ENCODE data around the gene CORO1C. TPM values are rescaled to one million over a fixed set of nuclear protein-coding genes. Genes with fewer than 3 reads are reported as not detected.

The CORO1C gene
- total RNA-seq, 1 experiment from 2014 or later: 138 TPM

- CTCF ChIA-PET: interaction anchor here (0.9 to 1.3 kb wide), 3 partner anchors 15 to 301 kb away, joined by 3 to 4 read pairs (median 4); no protein-coding TSS in a partner anchor
- Histone ChIP-seq H3K9me3 (ENCODE audit: control insufficient read depth in 1 of 2, insufficient read depth in 1 of 2, low read depth in 1 of 2, low read length in 2 of 2) (no peaks in the 10 kb centered on the region), H3K4me2 (ENCODE audit: low read length) (peak overlapping the region; percentile 66), H4K20me1 (ENCODE audit: insufficient read depth) (no peaks in the 10 kb centered on the region), H3K79me2 (ENCODE audit: insufficient read depth, low read length) (no peaks in the 10 kb centered on the region), H3K4me1 (ENCODE audit: control insufficient read depth in 1 of 2, insufficient read depth in 2 of 2, low read length in 2 of 2) (peaks cover 86 to 90% of the 10 kb centered on the region in 2 experiments), H3K27me3 (ENCODE audit: insufficient read depth, low read length) (no peaks in the 10 kb centered on the region), H3K27ac (ENCODE audit: low read depth, low read length) (peak overlapping the region; percentile 75), H3K9me2 (ENCODE audit: insufficient read depth) (no peaks in the 10 kb centered on the region), H2AFZ (ENCODE audit: low read depth, low read length, poor library complexity, severe bottlenecking) (no peak overlapping the region), H3K4me3 (replicated peaks in 1 of 2; ENCODE audit: low read depth in 1 of 2, low read length in 2 of 2) (peak overlapping the region in 1 of 2 experiments; percentile 19; a peak in 1 of 4 replicates), H3K9ac (ENCODE audit: low read length) (peak overlapping the region; percentile 39; the same call in 1 of the 2 replicates), H3K36me3 (ENCODE audit: control insufficient read depth in 1 of 2, insufficient read depth in 2 of 2, low read length in 2 of 2) (peaks cover 0 to 15% of the 10 kb centered on the region in 2 experiments; a peak in 2 of 4 replicates)
- peak; percentile 90 for ATAC-seq
- POLR2A ChIA-PET: interaction anchor here (0.6 to 1.0 kb wide), 3 partner anchors 10 to 153 kb away, joined by 3 to 4 read pairs (median 3); no protein-coding TSS in a partner anchor
- RAD21 ChIA-PET (ENCODE audit: low non-redundant PET in 1 of 2, low total read pairs in 2 of 2, uncharacterized antibody in 2 of 2, unreplicated experiment in 2 of 2): interaction anchor here in 1 of 2 experiments (0.5 to 0.8 kb wide), 2 partner anchors 31 to 65 kb away, joined by 3 read pairs; no protein-coding TSS in a partner anchor
- intact Hi-C loops (cut with micrococcal nuclease): no loop called here
- no TSS peak for BruUV-seq (replicated peaks)
- peak; percentile 86 for DNase-seq (ENCODE audit: low read depth, low spot score)
- peak; percentile 93 for TF ChIP-seq JUND (IDR thresholded peaks at IDR 0.05)
- peak; percentile 93 for TF ChIP-seq EGR1 (IDR thresholded peaks at IDR 0.05; ENCODE audit: low read depth)
- TF ChIP-seq ATF3 (IDR thresholded peaks at IDR 0.05): no peak
- peak; percentile 45; the same call in 1 of the 2 replicates for TF ChIP-seq SRF (IDR thresholded peaks at IDR 0.05; ENCODE audit: low read depth)
- TF ChIP-seq CBX3 (IDR thresholded peaks at IDR 0.05; ENCODE audit: low read depth): peak; percentile 66; the same call in 1 of the 2 replicates
- TF ChIP-seq ZBTB33 (IDR thresholded peaks at IDR 0.05; ENCODE audit: extremely low read depth, insufficient replicate concordance, low read length): peak; percentile 53
- TF ChIP-seq CTCF (IDR thresholded peaks at IDR 0.05 in 2 of 3, conservative IDR thresholded peaks at IDR 0.05 in 1 of 3; ENCODE audit: borderline replicate concordance in 1 of 3, insufficient read depth in 1 of 3, low read depth in 2 of 3, low read length in 2 of 3): no peak
- no peak for TF ChIP-seq REST (IDR thresholded peaks at IDR 0.05; ENCODE audit: low read depth)
- peak; percentile 81 for TF ChIP-seq TCF7L2 (IDR thresholded peaks at IDR 0.05; ENCODE audit: borderline replicate concordance, extremely low read depth, insufficient read depth, insufficient read length)
- TF ChIP-seq EZH2phosphoT487 (IDR thresholded peaks at IDR 0.05; ENCODE audit: borderline replicate concordance): no peak
- peak; percentile 85 for TF ChIP-seq FOSL1 (IDR thresholded peaks at IDR 0.05; ENCODE audit: low read depth)
- TF ChIP-seq POLR2AphosphoS5 (IDR thresholded peaks at IDR 0.05; ENCODE audit: low read depth, low read length): peak; percentile 63; the same call in 1 of the 2 replicates
- no peak for TF ChIP-seq ZNF274 (IDR thresholded peaks at IDR 0.05; ENCODE audit: low read depth, low read length)
- 0 out of 2 replicates have a peak, but pooled peaks have one; percentile 6 for TF ChIP-seq RAD21 (IDR thresholded peaks at IDR 0.05; ENCODE audit: low read depth)
- TF ChIP-seq ZFX (IDR thresholded peaks at IDR 0.05): no peak
- TF ChIP-seq POLR2A (IDR thresholded peaks at IDR 0.05; ENCODE audit: borderline replicate concordance, extremely low read depth, insufficient read depth, insufficient read length): no peak
- no peak for TF ChIP-seq EZH2 (IDR thresholded peaks at IDR 0.05)
- peak; percentile 54 for TF ChIP-seq MAX (IDR thresholded peaks at IDR 0.05)
- no peak for TF ChIP-seq ELF1 (IDR thresholded peaks at IDR 0.05; ENCODE audit: borderline replicate concordance, low read depth)
- peak; percentile 95 for TF ChIP-seq SP1 (IDR thresholded peaks at IDR 0.05; ENCODE audit: low read depth)
- peak; percentile 91 for TF ChIP-seq SIN3A (IDR thresholded peaks at IDR 0.05; ENCODE audit: low read depth)
Measured at GRCh38 chr12:108649669-108650068, 81.6 kb downstream of the CORO1C start.

Measured in HCT116 (cell line).